Measurements from ENCODE around the gene SLC25A42.

Gene SLC25A42

DNA sequence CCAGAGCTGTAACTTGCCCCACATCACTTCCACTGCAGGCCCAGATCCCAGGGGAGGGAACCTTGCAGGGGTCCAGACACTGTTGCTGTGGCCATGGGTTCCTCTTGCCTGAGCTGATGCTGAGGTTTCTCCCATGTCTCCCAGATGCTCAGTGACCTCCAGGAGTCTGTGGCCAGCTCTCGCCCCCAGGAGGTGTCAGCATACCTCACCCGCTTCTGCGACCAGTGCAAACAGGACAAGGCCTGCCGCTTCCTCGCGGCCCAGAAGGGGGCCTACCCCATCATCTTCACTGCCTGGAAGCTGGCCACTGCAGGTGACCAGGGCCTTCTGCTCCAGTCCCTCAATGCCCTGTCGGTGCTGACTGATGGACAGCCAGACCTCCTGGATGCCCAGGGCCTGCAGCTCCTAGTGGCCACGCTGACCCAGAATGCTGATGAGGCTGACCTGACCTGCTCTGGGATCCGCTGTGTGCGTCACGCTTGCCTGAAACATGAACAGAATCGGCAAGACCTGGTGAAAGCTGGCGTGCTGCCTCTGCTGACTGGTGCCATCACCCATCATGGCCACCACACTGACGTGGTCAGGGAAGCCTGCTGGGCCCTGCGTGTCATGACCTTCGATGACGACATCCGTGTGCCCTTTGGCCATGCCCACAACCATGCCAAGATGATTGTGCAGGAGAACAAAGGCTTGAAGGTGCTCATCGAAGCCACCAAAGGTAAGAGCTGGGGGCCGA is 12.1 kb upstream of the SLC25A42 start:
- no peak for ATAC-seq

DNA sequence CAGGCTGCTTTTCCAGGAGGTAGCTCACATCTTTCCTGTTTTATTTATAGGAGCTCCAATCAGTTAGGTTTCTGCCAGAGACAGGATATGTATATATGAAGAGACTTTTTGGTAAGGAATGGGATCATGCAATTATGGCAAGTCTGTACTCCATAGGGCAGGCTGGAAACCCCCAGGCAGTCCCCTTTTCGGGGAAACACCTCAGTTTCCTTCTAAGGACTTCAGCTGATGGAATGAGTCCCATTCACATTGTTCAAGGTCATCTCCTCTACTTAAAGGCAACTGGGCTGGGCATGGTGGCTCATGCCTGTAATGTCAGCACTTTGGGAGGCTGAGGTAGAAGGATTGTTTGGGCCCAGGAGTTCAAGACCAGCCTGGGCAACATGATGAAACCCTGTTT is 10.9 kb upstream of the SLC25A42 start:
- ATAC-seq = no peak

DNA sequence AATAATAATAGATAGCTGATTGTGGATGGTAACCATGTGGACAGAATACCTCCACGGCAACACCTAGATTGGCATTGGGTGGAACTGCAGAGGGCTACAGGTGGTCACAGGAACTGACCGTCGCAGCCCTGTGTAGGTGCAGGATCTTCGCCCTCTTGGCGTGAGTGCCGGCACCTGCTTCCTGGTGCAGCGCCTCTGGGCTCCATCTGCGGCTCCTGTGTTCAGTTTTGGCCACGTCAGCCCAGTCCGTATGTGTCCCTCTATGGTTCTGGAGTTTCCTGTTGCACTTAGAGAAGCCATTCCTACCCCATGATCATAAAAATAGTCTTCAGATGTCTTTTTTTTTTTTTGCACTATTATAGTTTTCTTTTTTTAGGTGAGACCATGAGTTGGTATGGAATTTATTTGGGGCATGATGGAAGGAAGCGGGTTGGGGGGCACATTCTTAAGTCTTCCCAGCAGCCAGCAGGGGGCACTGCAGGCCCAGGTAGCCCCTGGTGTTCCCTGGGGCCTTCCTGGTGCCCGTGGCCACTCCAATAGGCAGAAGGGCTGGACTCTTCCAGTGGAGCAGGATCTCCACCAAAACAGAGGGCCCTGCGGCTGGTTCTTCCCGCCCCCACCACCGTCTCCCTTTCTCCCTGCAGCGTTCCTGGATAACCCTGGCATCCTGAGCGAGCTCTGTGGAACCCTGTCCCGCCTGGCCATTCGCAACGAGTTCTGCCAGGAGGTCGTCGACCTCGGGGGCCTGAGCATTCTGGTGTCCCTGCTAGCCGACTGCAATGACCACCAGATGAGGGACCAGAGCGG is 10.1 kb upstream of the SLC25A42 start:
- ATAC-seq = peak in 1 of 2 donors; percentile 60

DNA sequence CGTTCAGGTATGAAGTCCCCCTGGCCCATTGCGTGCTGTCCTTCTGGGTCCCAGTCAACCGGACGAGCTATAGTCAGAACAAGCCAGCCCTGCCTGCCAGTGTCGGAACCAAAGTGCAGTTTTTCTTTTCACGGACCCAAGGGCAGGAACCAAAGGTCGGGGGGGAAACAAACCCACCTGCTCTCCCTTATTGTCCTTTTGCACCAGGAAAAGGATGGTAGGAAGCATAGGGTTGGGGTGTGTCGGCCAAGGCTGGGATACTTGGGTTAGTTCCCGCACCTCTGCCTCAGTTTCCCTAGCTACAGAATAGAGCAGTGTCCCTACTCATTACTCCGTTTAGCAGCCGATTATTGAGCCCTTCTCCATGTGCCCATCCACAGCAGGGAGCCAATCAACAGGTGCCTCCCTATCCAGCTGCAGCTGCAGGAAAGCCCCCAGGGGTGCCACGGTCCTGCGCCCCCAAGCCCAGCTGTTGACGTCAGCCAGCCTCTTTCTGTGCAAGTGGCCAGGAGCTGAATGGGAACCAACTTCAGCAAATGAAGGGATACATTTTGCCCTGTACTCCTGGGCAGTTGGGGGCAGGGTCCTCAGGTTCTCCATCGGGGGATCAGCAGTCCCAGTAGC is 9.4 kb upstream of the SLC25A42 start:
- ATAC-seq = no peak

DNA sequence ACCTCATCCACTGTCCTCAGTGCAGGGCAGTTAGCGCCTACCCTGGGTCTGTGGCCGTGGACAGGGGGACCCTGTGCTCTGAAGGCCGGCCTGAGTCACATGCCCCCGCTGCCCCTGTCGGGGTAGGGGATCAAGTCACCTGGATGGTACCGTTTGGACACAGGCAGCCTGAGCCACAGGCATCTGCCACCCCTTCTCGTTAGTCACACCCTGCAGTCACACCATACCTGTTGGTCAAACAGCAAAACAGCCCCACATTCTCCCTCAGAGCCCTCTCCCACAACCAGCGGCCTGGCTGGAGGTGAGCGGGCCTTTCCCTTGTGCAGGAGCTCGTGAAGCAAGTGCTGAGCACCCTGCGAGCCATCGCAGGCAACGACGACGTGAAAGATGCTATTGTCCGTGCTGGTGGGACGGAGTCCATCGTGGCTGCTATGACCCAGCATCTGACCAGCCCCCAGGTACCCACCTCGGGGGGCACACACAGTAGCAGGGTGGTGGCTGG is 8.8 kb upstream of the SLC25A42 start:
- no peak for ATAC-seq

DNA sequence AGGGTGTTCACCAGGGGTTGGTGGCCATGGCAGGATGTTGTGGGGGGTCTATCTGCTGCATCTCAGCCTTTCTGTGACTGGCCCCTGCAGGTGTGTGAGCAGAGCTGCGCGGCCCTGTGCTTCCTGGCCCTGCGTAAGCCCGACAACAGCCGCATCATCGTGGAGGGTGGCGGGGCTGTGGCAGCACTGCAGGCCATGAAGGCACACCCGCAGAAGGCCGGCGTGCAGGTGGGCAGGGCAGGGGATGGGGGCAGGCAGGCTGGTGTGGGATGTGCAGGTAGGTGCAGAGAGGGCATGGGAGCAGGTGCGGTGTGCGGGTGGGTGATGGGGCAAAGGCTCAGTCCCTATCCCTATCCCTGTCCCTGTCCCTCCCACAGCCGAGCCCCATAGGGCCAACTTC is 8.1 kb upstream of the SLC25A42 start:
- no peak for ATAC-seq

DNA sequence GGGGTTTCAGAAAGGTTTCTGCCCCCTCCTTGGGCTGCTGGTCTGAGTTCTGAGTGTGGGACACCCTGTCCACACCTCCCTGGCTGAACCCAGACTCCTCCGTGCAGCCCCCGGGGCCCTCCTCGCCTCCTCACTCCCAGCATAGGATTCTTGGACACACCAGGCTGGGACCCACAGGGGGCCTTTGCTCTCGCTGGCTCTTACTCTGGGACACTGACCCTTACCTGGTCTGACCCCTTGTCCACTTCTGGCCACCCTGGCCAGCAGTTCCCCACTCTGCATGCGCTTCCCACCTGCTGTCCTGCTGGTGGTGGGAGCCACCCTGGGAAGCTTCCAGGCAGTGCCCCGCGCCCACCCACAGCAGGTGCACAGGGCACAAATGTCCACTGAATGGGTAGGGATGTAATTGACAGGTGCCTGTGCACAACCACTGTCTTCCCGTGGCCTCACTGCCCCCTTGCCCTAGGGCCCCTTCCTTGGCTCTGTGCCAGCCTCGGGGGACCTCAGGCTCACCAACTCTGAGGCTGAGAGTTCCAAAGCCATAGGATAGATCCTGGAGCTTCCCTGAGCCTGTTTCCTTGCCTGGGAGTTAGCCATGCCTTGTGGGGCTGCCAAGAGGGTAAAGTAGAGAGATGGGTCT is 7.0 kb upstream of the SLC25A42 start:
- no peak for ATAC-seq

DNA sequence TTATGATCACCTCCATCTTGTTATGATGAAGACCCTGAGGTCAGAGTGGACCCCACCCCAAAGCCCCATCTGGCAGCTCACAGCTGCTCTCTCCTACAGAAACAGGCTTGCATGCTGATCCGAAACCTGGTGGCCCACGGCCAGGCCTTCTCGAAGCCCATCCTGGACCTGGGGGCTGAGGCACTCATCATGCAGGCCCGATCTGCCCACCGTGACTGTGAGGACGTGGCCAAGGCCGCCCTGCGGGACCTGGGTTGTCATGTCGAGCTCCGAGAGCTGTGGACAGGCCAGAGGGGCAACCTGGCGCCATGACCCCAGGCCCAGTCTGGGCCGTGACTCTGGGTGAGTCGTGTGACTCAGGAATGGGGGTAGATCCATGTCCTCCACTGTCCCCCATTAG is 6.5 kb upstream of the SLC25A42 start:
- ATAC-seq = no peak

DNA sequence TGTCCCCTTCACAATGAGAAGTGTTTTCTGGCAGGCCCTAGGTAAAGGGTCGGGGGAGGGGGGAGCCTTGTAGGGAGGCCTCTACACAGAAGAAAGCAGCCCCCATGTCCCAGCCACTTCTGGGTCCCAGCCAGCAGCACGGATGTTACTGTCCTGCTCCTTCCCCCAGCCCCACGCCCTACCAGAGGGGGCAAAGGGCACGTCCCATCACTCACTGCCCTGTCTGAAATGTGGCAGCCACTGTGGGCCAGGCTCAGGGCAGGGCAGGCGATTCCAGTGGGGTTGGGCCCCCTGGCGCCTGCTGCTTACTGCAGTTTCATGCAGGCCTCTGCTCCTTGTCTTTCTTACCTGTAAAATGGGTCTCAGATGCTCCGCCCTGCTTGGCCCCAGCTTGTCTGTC is 6.1 kb upstream of the SLC25A42 start:
- ATAC-seq = no peak

DNA sequence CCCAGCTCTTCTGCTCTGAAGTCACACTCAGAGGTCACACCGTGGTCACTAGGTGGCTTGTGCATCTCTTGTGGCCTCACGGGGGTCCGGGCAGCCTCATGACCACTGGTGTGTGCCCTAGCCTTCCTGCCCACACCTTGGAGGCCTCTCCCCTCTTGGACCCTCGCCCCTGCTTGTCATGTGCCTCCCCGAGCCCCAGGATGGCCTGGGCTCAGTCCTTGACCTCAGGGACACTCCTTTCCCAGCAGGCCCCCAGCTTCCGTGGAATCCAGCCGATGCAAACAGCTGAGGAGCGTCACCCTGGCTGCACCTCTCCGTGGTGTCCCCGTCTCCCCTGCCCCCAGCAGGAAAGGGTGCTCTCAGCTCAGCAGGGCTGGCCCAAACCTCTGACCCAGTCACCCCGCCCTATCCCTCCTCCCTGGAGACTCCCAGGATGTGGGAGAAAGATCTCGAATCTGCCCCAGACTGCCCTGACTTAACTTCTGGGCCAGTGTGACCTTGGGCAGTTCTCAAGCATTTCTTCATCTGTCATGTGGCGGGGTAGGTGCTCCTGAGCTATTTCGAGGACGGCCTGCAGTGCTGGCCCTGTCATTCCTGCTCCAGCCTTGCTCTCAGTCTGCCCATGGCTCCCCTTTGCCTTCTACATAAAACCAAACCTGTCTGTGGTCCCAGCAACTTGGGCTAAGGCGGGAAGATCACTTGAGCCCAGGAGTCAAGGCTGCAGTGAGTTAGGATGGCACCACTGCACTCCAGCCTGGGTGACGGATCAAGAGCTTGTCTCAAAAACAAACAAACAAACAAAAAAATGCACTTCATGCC is 4.6 kb upstream of the SLC25A42 start:
- ATAC-seq = no peak

DNA sequence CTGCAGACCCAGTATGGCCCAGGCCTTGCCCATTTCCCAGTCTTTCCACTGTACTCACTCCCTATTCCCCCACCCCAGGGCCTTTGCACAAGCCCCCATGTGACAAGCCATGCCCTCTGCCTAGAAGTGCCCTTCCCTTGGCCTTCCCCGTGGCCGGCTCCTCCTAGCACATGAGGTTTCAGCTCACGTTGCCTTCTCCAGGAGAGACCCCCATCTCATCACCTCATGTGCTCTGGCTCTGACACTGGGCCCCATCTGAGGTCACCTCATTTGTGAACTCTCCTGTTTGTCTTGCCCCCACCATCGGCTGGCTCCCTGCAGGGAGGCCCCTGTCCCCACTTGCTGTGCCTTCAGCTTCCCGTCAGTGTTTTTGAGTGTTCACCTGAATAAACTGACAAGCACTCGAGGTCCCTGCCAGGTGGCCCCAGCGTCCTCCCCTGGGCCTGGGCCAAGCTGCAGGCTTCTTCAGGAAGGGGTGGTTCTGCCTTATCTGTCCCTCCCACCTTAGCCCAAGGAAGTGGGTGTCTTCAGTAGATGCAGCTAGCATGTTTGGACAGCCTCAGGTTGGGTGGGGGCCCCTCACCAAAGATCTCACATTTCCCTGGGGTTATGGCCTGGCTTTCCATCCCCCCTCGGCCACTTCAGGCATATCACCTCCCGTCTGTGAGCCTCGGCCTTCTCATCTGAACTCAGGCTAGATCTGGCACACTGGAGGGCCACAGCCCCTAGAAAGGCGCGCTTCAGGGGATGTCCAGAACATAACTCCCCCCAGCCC is 3.8 kb upstream of the SLC25A42 start:
- ATAC-seq = no peak

DNA sequence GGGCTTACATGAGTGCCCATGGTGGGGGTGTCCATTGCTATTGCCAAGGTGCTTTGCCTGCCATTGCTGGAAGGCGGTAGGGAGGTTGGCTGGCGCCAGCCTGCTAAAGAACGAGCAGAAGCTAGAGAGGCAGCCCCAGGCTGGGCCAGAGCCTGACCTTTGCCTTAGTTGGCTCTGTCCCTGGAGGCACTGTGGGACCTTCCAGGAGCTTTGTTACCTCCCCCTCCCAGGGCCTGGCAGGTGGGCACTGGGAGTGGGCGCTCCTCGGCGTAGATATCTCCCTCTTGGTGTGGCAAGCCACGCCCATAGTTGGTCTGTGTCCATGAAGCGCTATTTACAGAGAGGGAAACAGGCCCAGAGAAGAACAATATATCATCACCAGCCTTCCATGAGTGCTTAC is 2.3 kb upstream of the SLC25A42 start:
- ATAC-seq = no peak

DNA sequence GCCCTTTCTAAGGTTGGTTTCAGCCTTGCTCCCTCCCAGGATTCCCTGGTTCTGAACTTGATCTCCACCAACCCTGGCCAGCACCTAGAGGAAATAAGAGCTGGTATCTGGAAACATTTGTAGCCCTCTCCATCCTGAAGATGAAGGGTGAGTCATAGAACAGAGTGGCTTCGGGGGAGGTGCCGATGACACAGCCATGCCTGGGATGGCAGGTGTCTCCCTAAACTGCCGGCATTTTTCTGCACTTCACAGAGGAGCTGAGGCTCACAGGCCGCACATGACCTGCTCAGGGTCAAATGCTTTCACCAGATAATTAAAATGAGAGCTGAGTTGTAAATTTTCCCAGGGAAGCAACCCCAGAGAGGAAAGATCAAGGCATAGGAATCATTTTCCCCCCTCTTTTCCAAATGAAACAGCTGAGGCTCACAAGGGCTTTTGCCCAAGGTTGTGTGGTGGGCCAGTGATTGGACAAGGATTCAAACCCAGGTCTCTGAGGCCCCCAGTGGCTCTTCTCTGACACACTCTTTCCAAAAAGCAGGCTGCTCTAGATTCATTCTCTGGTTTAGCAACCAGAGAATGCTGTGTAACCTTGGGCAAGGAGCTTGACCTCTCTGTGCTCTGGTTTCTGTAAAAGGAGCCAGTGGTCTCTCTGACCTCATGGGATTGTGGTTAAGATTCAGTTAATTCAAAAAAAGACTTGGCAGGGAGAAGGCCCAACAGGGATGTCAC is 1.2 kb upstream of the SLC25A42 start:
- no peak for ATAC-seq

DNA sequence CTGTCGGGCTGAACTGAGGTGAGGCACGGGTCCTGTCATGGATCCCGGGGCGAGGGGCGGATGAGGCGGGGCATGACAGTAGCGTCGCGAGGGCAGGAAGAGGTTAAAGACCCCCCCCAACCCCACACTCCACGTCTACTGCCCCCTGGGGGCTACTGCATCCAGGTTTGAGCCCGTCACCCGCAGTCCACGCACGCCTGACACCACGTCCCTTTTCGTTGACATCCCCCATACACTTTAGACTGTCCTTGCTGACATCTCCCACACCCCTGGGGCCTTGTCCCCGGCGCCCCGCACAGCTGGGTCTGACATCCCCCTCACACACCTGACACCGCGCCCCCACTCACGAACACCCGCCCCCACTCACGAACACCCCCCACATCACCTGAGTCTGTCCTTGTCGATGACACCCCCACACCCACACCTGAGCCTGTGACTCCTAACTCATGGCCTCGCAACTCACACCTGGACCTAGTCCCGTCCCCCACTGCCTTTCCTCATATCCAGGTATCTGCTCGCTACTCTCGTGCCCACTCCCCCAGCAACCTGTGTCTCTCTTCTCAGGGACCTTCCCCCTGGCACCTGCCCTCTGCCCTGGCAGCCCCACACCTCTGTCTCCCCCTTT is 416 bp downstream of the SLC25A42 start:
- ATAC-seq = peak; percentile 6 to 14

DNA sequence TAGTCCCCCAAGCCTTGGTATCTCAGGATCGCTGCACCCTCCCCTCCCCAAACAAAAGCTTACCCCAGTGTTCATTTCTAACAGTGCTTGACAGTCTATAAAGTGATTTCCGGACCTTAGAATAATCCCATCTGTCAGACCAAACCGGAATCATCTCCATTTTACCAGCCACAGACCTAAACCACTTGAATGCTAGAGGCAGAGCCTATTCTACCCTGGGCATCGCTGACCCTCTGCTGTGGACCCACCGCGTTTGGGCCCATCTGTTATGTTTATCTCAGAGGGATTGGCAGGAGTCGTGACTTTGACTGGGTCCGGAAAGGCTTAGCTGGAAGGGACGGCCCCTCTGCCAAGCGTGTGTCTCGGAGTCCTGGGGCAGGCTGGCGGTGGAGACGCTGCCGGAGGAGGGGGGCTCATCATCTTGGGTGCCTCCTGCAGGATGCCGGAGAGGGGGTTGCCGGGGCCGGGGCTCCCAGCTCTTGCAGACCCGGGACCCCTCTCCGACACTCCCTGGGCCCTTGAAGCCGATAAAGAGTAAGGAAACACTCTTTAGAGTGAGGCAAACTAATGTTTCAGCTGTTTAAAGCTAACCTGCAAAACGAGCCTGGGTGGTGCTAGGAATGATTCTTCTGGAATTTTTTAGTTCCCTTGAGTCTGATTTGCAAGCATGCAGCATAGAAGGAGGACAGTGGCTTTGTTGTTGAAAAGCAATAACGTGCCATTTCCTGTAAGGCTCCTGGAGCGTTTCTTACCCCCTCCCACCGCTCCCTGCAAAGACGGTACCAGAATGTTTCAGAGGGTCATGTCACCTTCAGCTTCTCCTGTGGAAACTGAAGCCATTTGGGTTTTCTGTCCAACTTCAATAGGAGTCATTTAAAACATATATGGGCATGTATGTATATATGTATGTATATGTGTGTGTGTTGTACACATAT is 1.3 kb downstream of the SLC25A42 start:
- no peak for ATAC-seq

DNA sequence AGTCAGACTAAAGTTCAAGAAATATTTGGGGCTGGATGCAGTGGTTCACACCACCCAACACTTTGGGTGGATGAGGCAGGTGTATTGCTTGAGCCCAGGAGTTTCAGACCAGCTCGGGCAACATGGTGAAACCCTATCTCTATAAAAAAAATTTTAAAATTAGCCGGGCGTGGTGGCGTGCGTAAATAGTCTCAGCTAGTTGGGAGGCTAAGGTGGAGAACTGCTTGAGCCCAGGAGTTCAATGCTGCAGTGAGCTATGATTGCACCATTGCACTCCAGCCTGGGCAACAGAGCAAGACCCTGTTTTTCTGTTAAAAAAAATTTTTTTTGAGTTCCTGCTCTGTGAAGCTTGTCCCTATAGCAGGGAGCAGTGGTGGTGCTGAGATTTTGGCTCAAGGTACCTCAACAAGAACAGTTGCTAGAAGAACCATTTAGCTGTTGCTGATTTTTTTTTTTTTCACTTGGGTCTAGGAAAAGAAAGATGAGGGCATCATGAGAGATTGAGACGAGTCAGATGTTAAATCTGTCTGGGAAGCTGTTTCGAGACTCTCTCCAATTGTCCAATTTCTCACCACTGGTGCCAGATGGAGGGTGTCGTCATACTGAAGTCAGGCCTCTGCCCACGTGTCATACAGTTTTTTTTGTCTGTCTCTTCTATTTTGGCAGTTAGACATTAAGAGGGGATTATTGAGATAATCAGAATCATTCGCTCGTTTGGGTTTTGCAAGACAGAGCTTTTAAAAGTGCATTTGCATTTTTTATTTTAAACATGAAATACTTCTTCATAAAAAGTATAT is 3.7 kb downstream of the SLC25A42 start:
- ATAC-seq = no peak

DNA sequence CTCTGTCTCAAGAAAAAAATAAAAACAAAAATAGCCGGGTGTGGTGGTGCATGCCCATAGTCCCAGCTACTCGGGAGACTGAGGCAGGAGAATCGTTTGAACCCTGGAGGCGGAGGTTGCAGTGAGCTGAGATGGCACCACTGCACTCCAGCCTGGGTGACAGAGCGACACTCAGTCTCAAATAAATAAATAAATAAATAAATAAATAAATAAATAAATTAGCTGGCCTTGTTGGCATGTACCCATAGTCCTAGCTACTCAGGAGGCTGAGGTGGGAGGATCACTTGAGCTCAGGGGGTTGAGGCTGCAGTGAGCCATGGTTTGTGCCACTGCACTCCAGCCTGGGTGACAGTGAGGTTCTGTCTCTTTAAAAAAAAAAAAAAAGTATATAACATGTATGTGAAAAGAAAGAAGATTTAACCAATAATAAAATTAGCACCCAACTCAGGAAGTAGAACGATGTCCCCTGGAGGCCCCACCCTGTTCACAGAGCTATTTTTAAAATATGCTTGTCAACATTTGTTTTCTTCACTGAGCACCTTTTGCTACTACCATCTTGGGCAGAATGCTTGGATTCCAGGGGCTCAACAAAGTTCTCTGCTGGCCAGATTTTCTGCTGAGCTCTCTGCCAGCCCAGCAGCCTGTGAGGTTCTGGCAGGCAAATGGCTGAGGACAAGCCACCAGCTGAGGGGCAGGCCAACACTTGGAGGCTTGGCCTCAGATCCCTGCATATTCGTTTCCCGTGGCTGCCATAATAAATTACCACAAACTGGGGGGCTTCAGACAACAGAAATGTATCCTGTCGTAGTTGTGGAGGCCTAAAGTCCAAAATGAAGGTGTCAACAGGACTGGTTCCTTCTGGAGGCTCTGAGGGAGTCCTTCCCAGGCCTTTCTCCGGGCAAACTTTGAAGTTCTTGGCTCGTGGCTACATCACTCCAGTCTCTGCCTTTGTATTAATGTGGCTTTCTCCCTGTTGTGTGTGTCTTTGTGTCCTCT is 5.2 kb downstream of the SLC25A42 start:
- no peak for ATAC-seq

Measured in activated CD4-positive, CD25-positive, alpha-beta regulatory T cell treated with anti-CD3 and anti-CD28 coated beads, Interleukin-2, amount 50 U/mL, for 24 hours (primary cell).